Transverse colon (tissue), 4 donors: ENCODE measurements around the gene UFL1. TPM values are rescaled to one million over a fixed set of nuclear protein-coding genes. Genes with fewer than 3 reads are reported as not detected.
"Not testable (repeated sequence)": the region's sequence is repeated elsewhere in the genome, so short reads cannot be mapped to it uniquely, and the experiment has no call there.

Experiments used
- DNase-seq: peaks from one replicate; pipeline ENCODE4 v3.0.0-alpha.2; 2019
- H3K27ac ChIP-seq, 4 donors: fragments of 200-600 bp; sonication (generic); 2 replicates each; pipeline ENCODE4 v1.5.1; 2016 to 2018; ENCODE audit warnings: inconsistent platforms in 4 of 4
- H3K27me3 ChIP-seq: fragments of 200-600 bp; sonication (generic); 2 replicates; pipeline ENCODE4 v1.5.1; 2017; ENCODE audit warnings: inconsistent platforms
- H3K36me3 ChIP-seq, 4 donors: fragments of 200-600 bp; sonication (generic); 2 replicates each; pipeline ENCODE4 v1.5.1; 2017 to 2019; ENCODE audit warnings: inconsistent platforms in 4 of 4
- H3K4me1 ChIP-seq, 4 donors: fragments of 200-600 bp; sonication (generic); 2 replicates each; pipeline ENCODE4 v1.5.1; 2017 to 2020; ENCODE audit warnings: inconsistent platforms in 4 of 4
- H3K4me3 ChIP-seq, 4 donors: fragments of 200-600 bp; sonication (generic); 1 replicate in 1 of 4; 2 replicates in 3 of 4; pipeline versions ENCODE4 v1.5.1 to v1.6.1; 2017 to 2019; ENCODE audit warnings: inconsistent platforms in 4 of 4
- H3K9me3 ChIP-seq, 2 donors: fragments of 200-600 bp; sonication (generic); 2 replicates each; pipeline ENCODE4 v1.5.1; 2017 to 2019; ENCODE audit warnings: inconsistent platforms in 2 of 2
- EP300 ChIP-seq: sonication (generic); formaldehyde crosslinking; IDR thresholded peaks from one replicate; pipeline ENCODE4 v1.6.1; 2017; ENCODE audit warnings: antibody characterized with exemption, low read depth
- POLR2A ChIP-seq: fragments of 450-650 bp; IDR thresholded peaks from one replicate; pipeline ENCODE4 v1.6.1; 2016; ENCODE audit warnings: antibody characterized with exemption, mild to moderate bottlenecking, moderate library complexity
- POLR2AphosphoS5 ChIP-seq, 3 donors: sonication (generic); formaldehyde crosslinking; IDR thresholded peaks; one replicate each; pipeline ENCODE4 v1.6.1; 2016; ENCODE audit warnings: antibody characterized with exemption in 3 of 3
- WGBS, 2 donors: methylation state at CpG; one replicate each; pipeline ENCODE4 v1.1.5; 2018; ENCODE audit warnings: low coverage in 1 of 2; 5-methylcytosine and 5-hydroxymethylcytosine counted together
- in situ Hi-C, 4 donors: fragments of 200-750 bp; cut with MboI; loops; one replicate each; pipeline versions ENCODE4 v1.15.0 to v1.15.1; 2017; ENCODE audit warnings: low sequenced_read_pairs in 3 of 4, low pct_ligation_motif_present in 1 of 4, low pct_unique_long_range_greater_than_20kb in 1 of 4
- intact Hi-C: fragments of 100-400 bp; cut with DNase I; formaldehyde crosslinking; loops from one replicate; pipeline ENCODE4 v1.15.1; 2023; ENCODE audit warnings: low total_unique reads
- total RNA-seq, 4 donors: library from RNA; depleted of rRNA; stranded (reverse); fragments of >200 nt; gene quantifications; one replicate each; pipeline ENCODE4 v1.1.0, GENCODE V29; 2016
- TF ChIP-seq, protein P1 (sequence below), 5 experiments: fragments of 200-600 bp in 3 of 5; fragments of 450-650 bp in 2 of 5; sonication (generic) in 3 of 5; IDR thresholded peaks; 1 replicate in 2 of 5; 2 replicates in 3 of 5; pipeline ENCODE4 v1.5.1; 2016 to 2017; ENCODE audit warnings: antibody characterized with exemption in 5 of 5, inconsistent platforms in 3 of 5, mild to moderate bottlenecking in 2 of 5, moderate library complexity in 1 of 5

UFL1 gene
- total RNA-seq, 4 donors from 2014 or later = 5.2 to 27.5 (median 14.9) TPM

GRCh38 chr6:96547654-96548053 lies 26.0 kb downstream of the UFL1 start:
- Histone ChIP-seq H3K4me3 (no peak overlapping the region), H3K4me1 (no peaks in the 10 kb centered on the region), H3K27me3 (no peaks in the 10 kb centered on the region), H3K27ac (no peak overlapping the region), H3K36me3 (peaks cover 0 to 80% (median 25%) of the 10 kb centered on the region in 4 donors), H3K9me3 (no peaks in the 10 kb centered on the region)
- TF ChIP-seq, protein P1, sequence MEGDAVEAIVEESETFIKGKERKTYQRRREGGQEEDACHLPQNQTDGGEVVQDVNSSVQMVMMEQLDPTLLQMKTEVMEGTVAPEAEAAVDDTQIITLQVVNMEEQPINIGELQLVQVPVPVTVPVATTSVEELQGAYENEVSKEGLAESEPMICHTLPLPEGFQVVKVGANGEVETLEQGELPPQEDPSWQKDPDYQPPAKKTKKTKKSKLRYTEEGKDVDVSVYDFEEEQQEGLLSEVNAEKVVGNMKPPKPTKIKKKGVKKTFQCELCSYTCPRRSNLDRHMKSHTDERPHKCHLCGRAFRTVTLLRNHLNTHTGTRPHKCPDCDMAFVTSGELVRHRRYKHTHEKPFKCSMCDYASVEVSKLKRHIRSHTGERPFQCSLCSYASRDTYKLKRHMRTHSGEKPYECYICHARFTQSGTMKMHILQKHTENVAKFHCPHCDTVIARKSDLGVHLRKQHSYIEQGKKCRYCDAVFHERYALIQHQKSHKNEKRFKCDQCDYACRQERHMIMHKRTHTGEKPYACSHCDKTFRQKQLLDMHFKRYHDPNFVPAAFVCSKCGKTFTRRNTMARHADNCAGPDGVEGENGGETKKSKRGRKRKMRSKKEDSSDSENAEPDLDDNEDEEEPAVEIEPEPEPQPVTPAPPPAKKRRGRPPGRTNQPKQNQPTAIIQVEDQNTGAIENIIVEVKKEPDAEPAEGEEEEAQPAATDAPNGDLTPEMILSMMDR (IDR thresholded peaks at IDR 0.05) = no peak
- TF ChIP-seq EP300 (no peak), POLR2A (no peak), POLR2AphosphoS5 (IDR thresholded peaks at IDR 0.05) (no peak)
- 83 to 91% methylated on average over 4 of the region's 4 CpGs for WGBS, 2 donors
- no peak for DNase-seq
- in situ Hi-C loops (loop anchor here in 1 of 4 donors (25.0 kb wide), 1 partner anchor 340 kb away; the partner anchor contains the start of gene NDUFAF4), intact Hi-C loops (no loop called here)

DNA sequence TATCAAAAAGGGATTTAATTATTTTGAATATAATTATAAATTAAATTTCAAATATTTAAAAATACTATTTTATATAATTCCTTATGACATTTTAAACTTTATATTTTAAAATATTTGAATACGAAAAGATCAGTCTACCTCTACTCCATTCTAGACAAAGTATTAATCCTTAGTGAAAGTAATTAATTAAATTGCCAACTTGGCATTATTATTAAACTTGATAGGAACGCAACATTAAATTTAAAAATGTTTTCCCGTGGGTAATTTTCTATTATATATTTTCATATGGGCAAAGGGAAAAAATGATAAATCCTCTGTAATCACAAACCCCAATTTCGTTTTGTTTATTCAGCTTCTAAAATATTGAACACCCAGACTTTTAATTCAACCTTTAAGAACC lies 33.0 kb downstream of the UFL1 start:
- no peak for DNase-seq
- TF ChIP-seq, protein P1 (IDR thresholded peaks at IDR 0.05) = no peak
- no peak for TF ChIP-seq EP300
- TF ChIP-seq POLR2A = no peak
- TF ChIP-seq POLR2AphosphoS5 (IDR thresholded peaks at IDR 0.05) = no peak
- in situ Hi-C loops (no loop called here), intact Hi-C loops (no loop called here)
- no peaks in the 10 kb centered on the region for H3K27me3 ChIP-seq
- H3K4me3 ChIP-seq = no peak overlapping the region
- no peaks in the 10 kb centered on the region for H3K9me3 ChIP-seq
- 91 to 95% methylated on average over 4 of the region's 4 CpGs for WGBS, 2 donors
- H3K36me3 ChIP-seq = peaks cover 0 to 65% (median 24%) of the 10 kb centered on the region in 4 donors
- H3K27ac ChIP-seq = no peak overlapping the region
- H3K4me1 ChIP-seq = no peaks in the 10 kb centered on the region

GRCh38 chr6:96559740-96560139 lies 38.1 kb downstream of the UFL1 start:
- H3K36me3 ChIP-seq = peaks cover 0 to 13% (median 2%) of the 10 kb centered on the region in 4 donors

GRCh38 chr6:96562886-96563285 lies 41.3 kb downstream of the UFL1 start, which contains the start of gene FHL5:
Gene FHL5 (plus strand): TSS chr6:96563128. CDS start chr6:96603614, 40,486 bp downstream.
- intact Hi-C loops = no loop called here
- no peak within 1 kb of the TSS for H3K27ac ChIP-seq
- in situ Hi-C loops = no loop called here
- WGBS, 2 donors = 24 to 25% methylated on average over 3 of the region's 3 CpGs
- H3K4me3 ChIP-seq = no peak within 1 kb of the TSS
- H3K27me3 ChIP-seq = no peaks in the 10 kb centered on the region
- no peak for DNase-seq
- H3K4me1 ChIP-seq = no peaks in the 10 kb centered on the region
- no peaks in the 10 kb centered on the region for H3K36me3 ChIP-seq
- TF ChIP-seq, protein P1 (IDR thresholded peaks at IDR 0.05) = no peak
- no peak for TF ChIP-seq POLR2A
- TF ChIP-seq POLR2AphosphoS5 (IDR thresholded peaks at IDR 0.05) = no peak
- TF ChIP-seq EP300 = no peak
- H3K9me3 ChIP-seq = no peaks in the 10 kb centered on the region

More at GRCh38 chr6:96559740-96560139, 38.1 kb downstream of the UFL1 start:
- in situ Hi-C loops, H3K9me3 ChIP-seq, DNase-seq, H3K27ac ChIP-seq, H3K27me3 ChIP-seq, H3K4me3 ChIP-seq, H3K4me1 ChIP-seq, intact Hi-C loops: not testable (repeated sequence)
- 96 to 100% methylated on average over 2 of the region's 2 CpGs for WGBS, 2 donors

DNA sequence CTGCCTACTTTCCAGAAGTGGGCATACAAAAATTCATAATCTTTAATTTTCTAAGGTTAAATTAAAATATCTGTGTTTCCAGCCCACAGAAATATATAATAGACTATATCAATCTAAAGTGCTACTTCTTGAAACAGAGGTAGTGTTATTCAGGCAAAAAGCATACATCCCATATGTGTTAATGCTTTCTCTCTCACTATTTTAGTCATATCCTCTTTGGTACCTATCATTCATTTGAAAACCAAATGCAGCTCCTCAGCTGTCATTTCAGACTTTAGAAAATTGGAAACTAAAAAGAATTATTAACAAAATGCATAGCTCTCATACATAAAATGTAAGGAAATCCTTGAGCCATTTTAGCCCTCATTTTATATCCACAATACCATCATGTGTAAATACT lies 42.2 kb downstream of the UFL1 start:
- no peak overlapping the region for H3K4me3 ChIP-seq
- intact Hi-C loops = no loop called here
- H3K27me3 ChIP-seq = no peaks in the 10 kb centered on the region
- TF ChIP-seq POLR2A (no peak), EP300 (no peak), POLR2AphosphoS5 (IDR thresholded peaks at IDR 0.05) (no peak)
- TF ChIP-seq, protein P1 (IDR thresholded peaks at IDR 0.05) = no peak
- H3K4me1 ChIP-seq = no peaks in the 10 kb centered on the region
- H3K27ac ChIP-seq = no peak overlapping the region
- in situ Hi-C loops = no loop called here
- H3K9me3 ChIP-seq = no peaks in the 10 kb centered on the region
- no peaks in the 10 kb centered on the region for H3K36me3 ChIP-seq
- DNase-seq = no peak
